Stimulated activated CD4-positive, alpha-beta T cell treated with anti-CD3 and anti-CD28 coated beads, TNF-alpha, amount 100 ng/mL, for 48 hours (primary cell): ENCODE results near the gene LRMDA.

Experiments used
- DNase-seq, 3 donors: peaks; one replicate each; pipeline ENCODE4 v3.0.0-alpha.2; 2020; ENCODE audit warnings: low read depth in 3 of 3

The LRMDA gene

DNA sequence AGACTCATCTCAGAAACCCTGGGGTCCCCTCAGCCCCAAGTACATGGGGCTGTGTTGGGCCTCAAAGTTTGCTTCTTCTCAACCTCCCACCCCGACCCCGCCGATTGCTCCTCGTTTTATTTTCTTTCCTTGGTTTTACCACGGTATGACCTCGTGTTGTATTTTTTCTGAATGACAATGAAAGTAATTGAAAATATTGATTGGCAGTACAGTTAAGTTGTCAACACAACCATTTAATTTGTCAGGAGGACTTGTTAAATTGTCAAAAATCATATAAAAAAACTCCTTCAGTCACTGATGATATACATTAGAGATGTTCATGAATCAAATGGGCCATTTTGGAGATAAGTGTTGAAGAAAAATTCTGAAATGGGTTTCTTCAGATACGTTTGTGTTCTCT lies 520.7 kb downstream of the LRMDA start:
- DNase-seq = no peak

DNA sequence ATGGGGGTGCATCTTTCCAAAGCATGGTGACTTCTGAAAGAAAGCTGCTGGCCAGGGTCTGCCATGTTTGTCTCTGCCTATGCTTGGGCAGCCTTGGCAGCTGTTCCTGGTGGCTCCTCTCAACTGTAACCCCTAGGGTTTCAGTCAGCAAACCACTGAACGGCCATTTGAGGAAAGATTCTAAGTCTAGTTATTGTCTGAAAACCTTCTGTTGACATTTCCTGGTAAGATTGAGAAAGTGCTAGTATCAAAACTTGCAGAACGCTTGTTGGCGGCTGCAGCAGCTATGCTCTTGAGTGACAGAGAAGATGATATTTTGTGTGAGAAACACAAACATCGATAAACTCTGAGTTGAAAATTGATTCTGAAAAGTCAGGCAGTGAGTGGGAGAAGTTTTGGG lies 523.1 kb downstream of the LRMDA start:
- no peak for DNase-seq

DNA sequence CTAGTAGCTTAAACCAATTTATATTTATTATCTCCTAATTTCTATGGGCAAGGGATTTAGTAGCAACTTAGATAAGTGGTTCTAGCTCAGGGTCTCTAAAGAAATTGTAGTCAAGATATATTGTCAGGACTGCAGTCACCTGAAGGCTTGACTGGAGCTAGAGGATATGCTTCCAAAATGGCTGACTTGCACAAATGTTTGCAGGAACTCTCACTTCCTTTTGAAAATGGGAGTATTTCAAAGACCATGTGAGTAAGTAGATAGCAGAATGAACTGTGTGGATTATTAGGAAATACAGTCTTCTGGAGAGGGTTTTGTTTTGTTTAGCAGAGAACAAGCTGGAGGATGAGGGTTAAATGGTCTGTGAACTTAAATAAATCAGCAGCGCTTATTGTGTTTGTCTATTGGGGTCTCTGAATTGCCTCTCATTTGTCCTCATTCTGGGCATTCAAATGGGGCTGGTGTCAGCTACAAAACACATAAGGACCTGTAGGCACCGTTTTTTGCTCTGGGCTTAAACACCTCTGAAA lies 524.6 kb downstream of the LRMDA start:
- no peak for DNase-seq

DNA sequence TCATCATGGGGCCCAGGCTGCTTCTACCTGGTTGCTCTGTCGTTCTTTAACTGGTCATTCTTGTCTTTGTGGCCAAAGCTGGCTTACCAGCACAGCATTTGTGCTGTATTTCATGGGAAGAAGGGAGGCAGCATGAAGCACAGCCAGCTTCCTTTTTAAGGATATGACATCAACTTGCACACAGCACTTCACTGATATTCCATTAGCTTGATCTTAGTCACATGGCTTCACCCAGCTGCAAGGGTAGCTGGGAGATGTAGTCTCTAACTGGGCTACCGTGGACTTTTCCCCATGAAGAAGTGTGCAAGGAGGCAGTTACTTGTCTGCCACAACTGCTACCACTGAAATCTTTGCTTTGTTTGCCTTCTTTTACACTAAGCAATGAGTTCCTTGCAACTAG lies 525.2 kb downstream of the LRMDA start:
- no peak for DNase-seq

DNA sequence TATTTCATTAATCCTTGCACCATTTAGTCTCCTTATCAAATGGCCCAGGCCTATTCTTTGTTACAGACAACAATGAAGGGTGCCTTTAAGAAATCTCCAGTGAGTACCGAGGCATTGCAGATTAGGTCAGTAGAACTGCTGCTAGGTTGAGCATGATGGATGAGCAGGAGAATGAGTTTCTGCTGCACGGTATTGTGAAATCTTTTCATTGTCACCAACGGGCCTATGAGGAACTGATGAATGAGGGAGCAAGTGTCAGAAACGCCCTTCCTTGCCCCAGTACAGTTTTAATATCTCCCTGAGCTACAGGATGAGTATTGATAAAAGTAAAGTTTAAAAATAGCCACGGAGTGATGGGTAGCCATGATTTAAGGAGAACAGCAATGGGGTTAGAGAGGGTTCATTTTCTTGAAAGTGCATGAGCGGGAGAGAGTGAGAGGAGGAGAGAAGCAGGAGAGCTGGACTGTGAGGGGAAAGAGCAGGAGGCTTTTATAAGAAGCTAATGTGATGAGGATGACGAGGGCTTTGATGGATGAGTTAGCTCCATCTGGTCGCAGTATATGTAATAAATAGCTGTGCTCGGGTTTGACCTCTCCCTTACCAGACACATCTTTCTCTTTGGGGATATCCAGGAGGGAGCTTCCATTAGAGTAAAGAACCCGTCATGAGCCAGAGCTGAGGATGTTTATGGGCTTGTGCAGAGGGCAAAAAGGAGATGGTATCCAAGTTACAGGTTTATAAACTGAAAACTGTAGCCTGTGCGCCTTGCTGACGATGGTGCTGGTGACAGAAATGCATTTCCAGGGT lies 526.1 kb downstream of the LRMDA start:
- DNase-seq = no peak

DNA sequence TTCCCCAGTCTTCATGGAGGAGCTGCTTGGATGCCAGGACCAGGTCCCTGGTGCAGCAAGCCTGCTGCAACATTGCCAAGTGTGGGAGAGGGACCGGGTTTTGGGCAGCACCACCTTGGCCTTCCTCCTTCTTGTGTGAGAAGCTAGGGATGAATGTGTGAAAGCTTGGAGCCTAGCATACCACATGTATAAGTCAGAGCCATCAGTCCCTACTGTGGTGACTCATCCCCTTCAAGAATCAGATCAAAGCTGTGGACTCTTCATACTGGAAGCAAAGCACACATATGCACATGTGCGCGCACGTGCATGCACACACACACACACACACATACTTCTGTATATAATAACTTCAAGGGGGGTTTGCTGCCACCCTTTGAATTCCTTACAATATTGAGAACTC lies 527.8 kb downstream of the LRMDA start:
- no peak for DNase-seq

DNA sequence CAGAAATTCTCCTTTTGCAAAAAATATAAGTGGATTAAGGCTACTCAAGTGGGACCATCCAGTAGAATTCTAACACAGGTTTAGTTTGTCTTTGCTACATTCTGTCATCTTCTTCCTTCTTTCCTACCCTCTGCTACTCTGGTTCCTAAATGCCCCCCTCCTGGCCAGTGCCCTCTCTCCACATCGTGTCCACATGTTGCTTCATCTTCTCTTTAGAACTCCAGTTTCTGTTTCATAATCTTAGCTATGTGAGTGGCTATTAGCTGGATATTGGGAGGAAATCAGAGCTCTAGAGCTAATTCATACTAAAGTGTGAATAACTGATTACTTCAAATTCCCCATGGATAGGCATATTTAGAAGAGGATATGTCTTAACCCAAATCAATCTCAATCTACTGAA lies 528.5 kb downstream of the LRMDA start:
- DNase-seq = no peak

DNA sequence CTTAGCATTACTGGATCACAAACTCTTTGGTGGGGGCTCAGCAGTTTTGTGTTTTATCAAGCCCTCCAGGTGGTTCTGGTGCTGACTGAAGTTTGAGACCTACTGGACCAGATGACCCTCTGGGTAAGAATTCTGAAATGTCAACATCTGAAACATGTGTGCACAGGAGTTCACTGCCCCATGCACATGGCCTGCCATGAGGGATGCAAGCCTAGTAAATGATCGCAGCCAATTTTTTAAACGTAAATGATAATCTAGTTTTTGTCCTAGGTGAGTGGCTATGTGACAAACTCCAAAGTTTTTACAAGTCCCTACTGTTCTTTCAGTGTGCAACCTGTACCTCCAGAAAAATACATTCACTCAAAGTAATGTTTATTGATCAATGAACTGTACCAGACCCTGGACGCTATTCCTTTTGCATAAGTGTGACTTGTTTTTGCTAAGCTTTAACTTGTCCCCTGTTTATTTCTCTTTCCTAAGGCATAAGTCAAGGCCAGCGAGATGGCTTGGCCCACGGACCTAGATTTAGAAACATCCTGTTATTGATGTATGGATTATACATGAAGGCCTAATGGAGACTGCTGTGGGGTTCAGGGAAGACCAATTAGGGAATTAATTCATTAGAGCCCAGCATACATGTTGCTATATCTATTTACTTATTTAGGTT lies 531.1 kb downstream of the LRMDA start:
- no peak for DNase-seq

DNA sequence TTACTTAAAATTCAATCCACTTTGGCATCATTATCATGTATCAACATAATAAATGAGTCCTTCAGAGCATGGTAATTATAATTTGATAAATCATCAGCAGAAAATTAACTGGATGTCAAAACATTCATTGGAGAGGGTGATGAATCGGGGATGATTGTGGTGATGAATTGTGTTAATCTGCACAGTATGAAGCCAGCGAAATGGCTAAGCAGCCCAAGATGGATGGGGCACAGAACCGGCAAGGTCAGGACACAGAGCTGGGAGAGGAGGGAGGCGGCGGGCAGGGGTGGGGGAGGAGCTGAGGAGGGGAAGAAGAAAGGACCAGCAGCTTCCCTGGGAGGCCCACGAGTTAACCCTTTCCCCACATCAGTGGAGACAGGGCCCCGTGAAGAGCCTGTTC lies 536.1 kb downstream of the LRMDA start:
- DNase-seq = no peak

DNA sequence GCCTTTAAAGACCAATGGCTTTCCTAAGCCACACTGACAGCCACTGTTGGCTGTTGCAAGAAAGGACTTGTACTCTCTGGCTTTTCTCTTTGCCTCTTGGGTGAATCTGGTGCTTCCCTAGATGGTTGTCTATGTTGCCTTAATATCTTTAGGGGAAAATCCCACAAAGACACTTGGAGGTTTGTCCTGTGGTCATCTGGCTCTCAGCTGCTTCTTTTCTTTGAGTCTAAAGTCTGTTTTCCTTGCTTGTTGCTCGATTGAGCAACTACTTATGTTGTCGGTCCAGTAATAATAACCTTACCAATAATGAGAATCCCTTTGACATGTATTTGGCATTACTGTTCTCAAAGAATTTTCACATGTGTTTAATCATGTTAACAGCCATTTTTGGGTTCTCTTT lies 537.6 kb downstream of the LRMDA start:
- DNase-seq = no peak

DNA sequence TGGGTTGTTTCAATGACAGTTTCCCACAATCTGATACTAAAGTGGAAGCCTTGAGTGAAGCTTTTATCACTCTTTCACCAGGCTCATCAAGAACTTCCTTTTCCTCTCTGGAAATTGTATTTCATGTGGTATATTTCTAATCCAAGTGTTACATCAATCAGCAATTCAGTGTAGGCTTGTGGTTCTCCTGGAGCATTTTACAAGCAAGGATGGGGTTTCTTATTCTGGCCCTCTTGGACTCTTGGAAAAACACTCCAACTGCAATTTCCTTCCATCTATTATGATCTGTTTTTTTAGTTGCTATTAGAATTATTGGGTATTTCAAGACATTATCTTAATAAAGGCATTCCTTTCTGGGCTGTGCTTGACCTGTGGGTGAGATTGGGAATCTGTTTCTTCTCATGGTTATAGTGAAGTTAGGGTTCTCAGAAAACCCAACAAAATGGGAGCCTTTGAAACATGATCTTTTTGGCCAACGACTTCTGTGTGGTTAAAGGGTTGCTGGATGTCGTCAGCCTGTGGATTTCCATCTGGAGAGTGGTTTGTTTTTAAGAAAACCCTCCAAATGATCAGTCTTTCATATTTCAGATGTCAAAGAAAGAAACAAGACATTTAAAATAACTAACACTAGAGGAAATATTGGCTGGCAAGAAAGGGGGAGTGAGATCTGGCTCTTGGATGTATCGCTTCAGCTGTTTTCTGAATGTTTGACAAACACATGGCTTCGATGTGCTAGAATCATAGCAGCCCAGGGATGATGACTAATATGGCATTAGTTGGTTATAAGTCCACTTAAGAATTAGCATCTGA lies 540.2 kb downstream of the LRMDA start:
- DNase-seq = no peak

DNA sequence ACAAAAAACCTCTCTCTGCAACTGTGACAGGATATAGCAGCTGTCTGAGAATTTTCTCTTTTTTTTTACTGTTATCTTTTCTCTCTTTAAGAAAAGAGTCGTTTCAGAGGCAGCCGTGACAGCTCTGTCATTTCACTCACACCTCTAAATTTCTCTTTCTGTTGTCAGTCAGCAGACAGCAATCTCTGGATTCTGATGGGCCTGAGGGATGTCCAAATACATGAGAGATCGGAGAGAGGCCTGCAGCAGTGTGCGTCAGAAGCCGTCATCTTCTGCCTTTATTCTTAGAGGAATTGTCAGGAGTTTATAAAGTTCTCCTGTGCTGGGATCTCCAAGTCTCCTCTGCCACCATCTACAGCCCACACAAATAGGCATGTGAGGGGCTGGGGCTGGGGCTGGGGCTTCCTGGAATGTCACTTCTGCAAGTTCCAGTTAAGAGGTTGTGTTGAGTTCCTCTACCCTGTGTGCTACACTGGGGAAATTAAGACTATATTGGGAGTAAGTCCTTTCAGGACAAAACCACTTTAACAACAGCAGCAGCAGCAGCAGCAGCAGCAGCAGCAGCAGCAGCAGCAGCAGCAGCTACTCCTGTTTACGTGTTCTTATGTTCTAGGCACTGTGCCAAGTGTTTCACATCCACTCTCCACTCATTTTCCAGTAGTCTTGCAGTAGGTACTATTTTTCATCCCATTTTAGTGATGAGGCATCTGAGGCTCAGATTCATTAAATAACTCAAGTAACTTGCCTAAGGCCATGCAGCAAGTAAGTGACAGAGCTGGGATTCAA lies 541.3 kb downstream of the LRMDA start:
- DNase-seq = no peak

DNA sequence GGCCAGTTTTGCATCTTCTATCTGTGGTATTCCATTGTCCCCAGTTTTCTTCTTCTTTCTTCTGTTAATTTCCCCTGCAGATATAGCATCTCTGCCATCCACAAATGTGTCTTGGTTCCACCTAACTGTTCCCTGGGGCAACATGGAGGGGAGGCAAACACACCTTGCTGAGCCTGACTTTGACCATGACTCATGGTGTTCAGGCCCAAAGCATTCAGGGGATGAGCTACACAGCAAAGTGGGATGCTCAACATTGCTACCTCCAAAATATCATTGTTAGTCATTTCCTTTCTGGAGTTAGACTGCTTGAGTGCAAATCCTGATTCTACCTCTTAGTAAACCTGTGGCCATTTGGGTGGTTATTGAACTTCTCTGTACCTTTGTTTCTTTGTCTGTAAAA lies 542.7 kb downstream of the LRMDA start:
- DNase-seq = no peak

DNA sequence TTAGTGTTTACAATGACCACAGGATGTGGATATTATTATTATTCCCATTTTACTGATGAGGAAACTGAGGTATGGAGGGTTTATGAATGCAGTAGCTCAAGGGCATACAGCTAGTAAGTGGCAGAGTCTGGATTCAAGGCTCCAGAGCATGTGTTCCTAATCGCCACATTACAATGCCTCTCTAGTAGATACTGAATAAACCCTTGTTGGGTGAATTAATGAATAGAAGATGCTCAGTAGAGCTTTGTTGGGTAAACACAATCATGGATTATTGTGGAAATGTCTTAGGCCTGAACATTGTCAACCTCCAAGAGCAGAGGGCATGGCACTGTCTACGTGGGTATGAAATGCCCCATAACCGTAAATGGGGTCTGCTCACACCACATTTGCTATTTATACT lies 545.3 kb downstream of the LRMDA start:
- DNase-seq = no peak

DNA sequence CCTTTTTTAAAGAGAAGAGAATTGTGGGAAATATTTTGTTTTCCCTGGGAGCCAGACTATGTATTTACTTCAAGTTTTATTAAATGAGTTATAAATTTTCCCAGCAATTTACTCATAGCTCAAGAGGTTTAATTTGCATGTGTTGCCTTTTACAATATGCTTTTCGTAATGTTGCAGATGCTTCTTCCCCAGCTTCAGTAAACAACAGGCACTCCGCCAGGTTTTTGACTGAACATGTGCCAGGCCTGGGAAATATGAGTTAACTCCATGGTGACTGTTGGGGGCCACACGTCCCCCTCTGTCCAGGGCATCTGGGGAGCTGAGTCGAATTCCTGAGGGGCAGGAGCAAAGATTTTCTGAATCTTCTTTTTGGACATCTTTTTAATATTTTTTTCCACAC lies 545.7 kb downstream of the LRMDA start:
- DNase-seq = no peak

DNA sequence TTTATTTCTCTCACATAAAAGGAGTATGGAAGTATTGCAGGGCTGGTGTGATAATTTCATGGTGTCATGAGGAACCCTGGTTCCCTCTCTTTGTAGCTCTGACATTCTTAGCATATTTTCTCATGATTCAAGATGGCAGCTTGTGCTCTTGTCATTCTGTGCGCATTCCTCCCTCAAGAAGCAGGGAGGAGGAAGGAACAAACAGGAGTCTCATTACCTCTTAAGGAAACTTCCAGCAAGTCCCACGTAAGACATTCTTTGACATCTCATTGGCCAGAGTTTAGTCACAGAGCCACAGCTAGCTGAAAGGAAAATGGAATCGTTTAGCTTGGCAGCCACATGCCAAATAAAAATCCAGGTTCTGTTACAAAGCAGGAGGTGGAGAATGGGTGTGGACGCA lies 546.8 kb downstream of the LRMDA start:
- no peak for DNase-seq

DNA sequence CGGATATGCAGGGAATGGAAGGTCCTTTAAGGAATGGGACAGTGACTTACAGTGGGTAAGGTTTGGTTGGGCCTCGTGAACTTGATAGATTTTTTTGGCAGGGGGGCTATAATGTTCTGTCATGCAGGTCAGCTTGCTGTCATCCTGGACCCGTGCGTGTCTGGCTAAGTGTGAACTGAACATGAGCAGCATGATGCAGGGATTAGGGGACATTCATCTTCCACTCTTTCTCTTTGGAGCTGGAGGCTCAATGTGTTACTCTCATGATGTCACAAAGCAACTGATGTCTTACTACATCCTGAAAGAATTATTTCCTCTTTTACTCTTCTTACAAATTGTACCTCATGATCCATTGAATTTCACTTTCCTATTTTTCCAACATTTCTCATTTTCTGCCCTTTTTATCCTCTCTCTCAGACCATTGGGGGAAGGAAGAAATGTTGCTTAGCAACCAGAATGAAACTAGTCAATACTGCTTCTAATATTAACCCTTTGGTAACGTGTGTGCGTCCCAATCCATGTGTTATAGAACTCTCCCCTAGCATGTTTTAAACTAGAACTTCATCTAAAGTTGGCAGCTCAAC lies 549.1 kb downstream of the LRMDA start:
- DNase-seq = no peak

DNA sequence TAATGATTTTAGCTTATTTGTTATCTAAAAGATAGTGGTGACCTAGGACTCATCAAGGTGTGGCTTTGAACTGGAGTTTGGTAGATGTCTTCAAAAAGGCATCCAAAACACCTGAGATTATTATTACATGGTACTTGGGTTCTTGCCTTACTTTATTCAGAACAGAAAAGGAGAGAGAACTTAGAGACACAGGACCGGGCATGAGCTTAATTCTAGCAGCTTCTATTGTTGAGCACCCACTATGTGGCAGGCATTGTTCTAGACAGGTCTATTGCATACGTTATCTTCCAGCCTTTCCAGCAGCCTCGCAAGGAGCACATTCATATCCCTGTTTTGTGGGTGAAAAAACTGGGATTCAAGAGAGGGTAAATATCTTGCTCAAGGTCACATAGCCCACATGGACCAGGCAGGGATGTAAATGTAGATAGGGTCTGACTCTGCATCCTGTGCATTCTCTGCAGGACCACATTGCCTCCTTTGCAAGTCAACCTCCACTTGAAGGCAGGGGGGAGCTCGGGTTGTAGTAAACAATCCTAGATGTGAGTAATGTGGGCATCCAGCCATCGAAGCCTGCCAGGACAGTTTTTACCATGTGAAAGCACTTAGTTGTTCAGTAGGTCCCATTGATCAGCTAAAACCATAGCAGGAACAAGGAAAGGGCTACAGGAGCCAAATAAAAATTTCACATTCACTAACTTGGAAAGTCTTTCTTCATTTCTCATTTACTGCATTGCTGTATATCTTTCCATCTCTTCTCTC lies 551.4 kb downstream of the LRMDA start:
- no peak for DNase-seq

DNA sequence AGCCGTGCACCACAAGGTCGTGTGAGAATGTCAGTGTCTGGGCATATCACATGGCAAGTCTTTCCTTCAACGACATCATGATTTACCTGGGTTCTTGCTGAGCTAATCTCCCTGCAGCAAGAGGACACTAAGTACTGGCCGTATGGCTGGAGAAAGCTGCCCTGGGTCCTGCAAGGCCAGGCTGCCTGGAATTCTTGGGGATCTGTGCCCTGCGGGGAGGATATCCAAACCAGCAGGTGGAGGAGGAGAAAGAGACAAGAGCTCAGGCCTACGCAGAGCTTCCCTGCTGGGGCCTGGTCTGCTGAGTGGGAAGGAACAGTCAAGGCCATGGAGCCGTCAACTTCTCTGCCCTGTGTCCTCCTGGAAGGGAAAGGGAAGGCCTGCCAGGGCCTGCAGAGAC lies 552.6 kb downstream of the LRMDA start:
- DNase-seq = no peak

DNA sequence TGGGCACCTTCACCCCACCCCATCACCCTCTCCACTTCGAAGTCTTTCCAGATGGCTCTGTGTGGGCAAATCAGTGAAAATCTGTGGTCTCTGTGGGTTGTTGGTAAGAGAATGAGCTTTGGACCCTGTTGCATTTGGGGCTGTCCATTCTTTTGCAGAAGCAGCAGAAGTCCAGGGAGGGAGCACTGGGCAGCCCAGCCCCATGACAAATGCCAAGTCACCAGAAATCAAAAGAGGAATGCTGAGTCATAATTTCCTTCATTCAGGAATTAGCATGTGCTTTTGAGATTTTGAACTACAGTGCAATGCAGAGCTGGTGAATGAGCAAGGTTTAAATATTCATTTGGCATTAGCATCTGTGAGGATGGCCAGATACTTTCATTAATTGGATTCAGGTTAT lies 556.2 kb downstream of the LRMDA start:
- no peak for DNase-seq
